Stimulated activated CD4-positive, alpha-beta T cell treated with anti-CD3 and anti-CD28 coated beads, TNF-alpha, amount 100 ng/mL, for 4 hours (primary cell): Measurements from ENCODE around the gene TFF3.

Source experiments
- DNase-seq, 3 experiments: peaks; one replicate each; pipeline ENCODE4 v3.0.0-alpha.2; 2020; ENCODE audit warnings: low read depth in 3 of 3

Gene TFF3

GRCh38 chr21:42289926-42290325 lies 25.3 kb downstream of the TFF3 start:
- DNase-seq: no peak

GRCh38 chr21:42288962-42289361 lies 26.2 kb downstream of the TFF3 start:
- DNase-seq: no peak

GRCh38 chr21:42287193-42288083 lies 27.8 kb downstream of the TFF3 start:
- DNase-seq: no peak

- DNase-seq: no peak
Observed at GRCh38 chr21:42286416-42286815, 28.8 kb downstream of the TFF3 start.

DNA sequence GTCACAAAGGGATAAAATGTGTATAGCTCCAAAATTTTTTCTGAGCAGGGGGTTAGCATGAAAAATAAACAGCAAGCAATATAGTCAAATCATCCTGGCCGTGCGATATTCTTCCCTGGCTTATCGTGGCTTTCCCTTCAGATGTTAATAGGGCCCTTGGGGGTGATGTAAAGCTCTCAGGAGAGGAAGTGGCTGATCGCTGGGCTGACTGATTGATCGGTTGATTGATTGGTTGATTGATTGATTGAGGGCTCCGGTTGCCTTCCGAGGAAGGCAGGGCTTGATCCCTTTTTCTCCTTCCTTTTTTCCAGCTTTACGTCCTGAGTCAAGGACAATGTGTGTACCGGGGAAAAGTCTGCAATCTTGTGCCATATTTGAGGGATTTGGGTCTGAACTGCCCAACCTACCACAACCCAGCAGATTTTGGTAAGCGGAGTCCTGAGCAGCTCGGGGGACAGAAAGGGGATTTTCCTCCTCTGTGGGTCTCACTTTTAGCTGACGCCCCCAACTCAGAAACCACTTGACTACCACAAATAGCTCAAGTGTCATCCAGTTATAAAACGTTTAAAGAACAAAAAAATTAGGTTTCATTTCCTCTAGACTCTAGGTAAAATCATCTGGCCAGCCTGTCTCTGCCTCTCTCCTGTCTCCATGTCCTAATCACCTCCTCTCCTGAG lies 29.5 kb downstream of the TFF3 start:
- DNase-seq: no peak

- DNase-seq: no peak
Observed at GRCh38 chr21:42282715-42283114, 32.5 kb downstream of the TFF3 start.

GRCh38 chr21:42282021-42282420 lies 33.2 kb downstream of the TFF3 start:
- DNase-seq: no peak

DNA sequence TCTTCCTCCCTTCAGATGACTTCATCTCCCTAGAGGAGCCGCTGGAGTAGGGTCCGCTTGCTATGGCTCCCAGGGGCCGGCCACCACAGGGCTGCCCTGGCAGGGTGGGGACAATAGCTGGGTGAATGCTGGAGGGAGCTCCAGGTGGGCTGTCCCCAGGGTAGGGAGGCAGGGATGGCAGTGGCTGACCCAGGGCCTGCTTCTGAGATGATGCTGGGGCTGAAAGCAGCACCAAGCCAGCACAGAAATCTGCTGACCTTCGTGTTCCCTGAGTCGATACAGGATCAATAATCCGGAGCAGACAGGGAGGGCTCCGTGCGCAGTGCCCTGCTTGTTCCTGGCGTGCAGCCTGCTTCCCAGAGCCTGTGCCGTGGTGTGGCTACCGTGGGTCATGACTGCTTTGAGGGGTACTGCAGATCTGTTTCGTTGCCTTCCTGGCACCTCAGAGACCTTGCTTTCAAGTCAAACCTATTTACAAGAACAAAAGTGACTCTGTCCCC lies 34.0 kb downstream of the TFF3 start:
- no peak for DNase-seq

- no peak for DNase-seq
Observed at GRCh38 chr21:42280356-42281180, 34.6 kb downstream of the TFF3 start.

DNA sequence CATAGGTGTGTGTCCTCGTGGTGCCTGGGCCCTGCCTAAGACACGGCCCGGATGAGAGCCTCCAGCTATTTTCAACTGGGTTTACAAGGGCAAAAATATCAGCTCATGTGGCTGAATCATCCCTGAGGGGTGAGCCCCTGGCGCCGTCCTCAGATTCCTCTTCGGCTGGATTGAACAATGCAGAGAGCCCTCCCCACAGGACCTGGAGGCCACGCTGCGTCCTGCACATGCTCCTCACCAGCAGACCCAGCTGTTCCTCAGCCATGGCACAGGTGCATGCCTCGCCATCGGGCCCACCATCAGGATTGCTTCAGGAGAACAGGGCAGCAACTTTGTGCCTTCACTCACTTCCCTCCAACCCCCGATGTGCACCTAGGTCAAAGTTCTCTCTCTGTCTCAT lies 35.3 kb downstream of the TFF3 start:
- no peak for DNase-seq

DNA sequence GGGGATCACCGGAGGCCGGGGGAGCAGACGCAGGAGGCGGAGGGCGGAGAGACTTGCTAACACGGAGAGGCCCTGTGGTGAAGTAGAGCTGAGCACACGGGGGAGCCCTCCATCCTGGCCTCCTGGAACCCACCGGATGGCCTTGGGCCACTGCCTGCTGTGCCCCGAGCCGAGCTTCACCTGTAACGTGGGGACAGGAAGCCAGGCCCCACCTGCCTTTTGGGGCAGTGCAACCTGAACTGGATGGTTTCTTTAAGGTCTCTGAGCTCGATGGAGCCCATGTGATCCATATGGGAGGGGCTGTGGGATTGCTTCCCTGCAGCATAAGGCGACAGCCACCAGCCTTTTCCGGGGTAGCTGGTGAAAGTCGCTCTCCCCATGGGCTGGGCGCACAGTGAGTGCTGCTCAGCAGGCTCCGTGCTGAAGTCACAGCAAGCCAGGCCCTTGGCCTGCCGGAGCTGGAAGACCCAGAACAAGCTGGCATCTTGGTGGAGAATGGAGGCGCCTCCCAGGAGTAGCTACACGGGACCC lies 35.8 kb downstream of the TFF3 start:
- no peak for DNase-seq

GRCh38 chr21:42278451-42279149 lies 36.6 kb downstream of the TFF3 start:
- DNase-seq: no peak

- DNase-seq: no peak
Observed at GRCh38 chr21:42277593-42277992, 37.6 kb downstream of the TFF3 start.

DNA sequence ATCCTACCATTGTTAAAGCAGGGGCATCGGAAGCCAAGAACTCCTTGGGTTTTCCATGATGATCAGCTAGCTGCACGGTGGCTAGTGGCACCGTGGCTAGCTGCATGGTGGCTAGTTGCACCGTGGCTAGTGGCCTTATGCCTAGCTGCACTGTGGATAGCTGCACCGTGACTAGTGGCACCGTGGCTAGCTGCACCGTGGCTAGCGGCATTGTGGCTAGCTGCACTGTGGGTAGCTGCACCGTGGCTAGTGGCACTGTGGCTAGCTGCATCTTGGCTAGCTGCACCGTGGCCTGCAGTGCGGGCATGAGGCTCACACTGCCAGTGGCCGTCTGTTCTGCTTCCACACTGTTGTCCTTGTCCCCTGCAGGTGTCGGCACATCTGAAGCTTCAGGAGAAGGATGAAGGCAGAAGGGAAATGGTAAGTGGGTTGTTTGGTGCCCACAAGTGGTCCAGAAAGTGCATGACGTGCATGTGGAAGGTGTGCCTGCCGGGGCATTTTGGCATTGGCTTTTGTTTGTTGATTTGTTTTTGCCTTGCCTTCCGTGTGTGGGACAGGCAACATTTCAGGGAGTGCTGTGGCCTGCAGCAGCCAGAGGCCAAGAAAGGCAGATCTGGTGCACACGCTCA lies 38.6 kb downstream of the TFF3 start:
- DNase-seq: no peak

DNA sequence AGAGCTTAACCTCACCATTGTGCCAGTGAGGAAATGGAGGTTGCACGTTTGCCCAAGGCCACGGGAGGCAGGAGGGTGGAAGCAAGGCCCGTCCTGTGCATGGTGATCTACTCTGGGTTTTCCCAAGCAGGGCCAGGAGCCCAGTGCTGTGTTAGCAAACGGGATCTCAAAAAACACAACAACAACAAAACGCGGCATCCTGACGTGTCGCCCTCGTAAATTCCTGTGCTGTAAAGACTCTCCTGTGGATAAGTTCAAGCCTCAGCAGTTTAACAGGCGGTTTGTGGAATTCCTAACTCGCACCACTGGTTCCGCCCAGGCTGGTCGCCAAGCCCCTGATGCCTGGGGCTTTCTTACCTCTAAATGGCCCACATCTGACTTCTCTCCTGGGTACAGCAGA lies 39.1 kb downstream of the TFF3 start:
- DNase-seq: no peak

GRCh38 chr21:42272984-42273600 lies 42.1 kb downstream of the TFF3 start:
- DNase-seq: no peak

DNA sequence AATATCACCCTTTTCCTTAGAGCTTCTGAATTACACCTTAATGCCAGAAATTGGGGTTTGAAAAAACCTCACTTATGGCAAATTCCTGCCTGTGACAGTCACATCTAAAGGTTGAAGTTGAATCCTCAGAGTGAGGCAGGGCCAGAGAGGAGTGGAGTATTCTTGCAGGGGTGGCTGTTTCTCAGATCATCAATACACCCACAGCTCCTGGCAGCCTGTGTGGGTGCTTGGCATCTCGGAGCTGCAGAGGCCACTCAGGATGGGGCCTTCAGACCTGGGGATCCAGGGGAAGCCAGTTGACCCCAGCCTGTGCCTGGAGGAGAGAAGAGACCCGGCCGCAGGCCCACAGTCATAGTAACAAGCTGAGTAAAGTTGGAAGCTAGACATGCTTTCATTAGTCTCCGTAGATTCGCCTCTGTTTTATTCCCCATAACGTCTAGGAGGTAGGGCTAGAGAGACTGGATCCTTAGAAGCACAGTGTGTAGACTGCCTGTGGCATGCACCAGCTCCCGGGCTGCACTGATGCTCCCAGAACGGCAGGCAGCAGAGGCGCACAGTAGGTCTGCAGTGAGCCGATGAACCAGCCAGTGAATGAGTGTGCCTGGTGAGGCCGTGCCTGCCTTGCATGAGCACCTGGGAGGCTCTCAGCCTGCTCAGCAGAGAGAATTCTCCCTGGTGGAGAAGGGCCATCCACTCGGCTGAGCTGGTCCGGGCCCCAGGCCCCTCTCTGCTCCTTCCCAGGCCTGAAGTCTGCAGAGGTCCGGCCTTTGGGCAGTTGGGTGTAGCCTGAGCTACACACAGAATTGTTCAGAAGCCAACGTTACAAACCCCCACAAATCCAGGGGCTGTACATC lies 42.9 kb downstream of the TFF3 start:
- DNase-seq: no peak

- DNase-seq: no peak
Observed at GRCh38 chr21:42271065-42271464, 44.1 kb downstream of the TFF3 start.

DNA sequence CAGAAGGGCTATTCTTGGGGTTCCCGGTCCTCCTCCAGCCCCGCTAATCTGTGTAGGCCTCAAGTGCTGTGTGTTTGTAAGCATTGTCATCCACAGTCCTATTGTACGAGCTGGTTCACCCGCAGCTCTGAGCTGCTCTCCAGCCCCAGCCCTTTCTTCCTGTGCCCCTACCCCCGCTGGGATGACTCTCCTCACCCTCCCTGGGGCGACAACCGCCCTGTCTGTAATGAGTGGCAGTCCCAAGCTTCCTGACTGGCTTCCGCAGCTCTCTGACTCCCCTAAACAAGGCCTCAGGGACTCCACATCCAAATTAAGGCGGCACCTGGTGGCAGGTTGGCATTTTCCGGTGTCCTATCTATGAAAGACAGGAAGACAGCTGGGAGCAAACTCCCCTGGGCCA lies 45.8 kb downstream of the TFF3 start:
- no peak for DNase-seq
